ENCODE data around the gene LCN10.

DNA sequence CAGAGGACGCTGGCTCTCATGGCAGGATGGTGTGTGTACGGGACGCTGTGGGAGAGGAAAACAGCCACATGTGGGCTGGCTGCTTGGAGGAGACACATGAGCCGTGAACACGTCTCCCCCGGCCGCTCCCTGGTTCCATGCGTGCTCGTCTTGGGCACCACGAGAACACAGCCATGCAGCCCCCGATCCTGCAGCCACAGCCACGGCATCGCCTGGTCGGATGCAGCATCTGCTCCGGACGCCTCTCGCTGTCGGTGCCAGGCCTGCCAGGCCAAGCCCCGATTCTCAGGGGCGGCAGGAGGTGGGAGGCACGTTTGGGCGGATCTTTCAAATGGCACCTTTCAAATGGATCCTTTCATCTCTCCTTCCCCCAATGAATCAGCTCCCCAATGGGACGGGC, 3.2 kb downstream of the LCN10 start:
- TF ChIP-seq OSR1 (CRISPR knock-in tag; IDR thresholded peaks at IDR 0.05) (no peak), TOX (CRISPR knock-in tag; IDR thresholded peaks at IDR 0.05; ENCODE audit: borderline replicate concordance) (no peak), SNAI2 (CRISPR knock-in tag; IDR thresholded peaks at IDR 0.05) (no peak), CREB5 (CRISPR knock-in tag; IDR thresholded peaks at IDR 0.05; ENCODE audit: low read depth) (no peak), RARB (CRISPR knock-in tag; IDR thresholded peaks at IDR 0.05) (no peak), TCF4 (CRISPR knock-in tag; IDR thresholded peaks at IDR 0.05; ENCODE audit: borderline replicate concordance) (no peak), ZNF70 (CRISPR knock-in tag; IDR thresholded peaks at IDR 0.05) (no peak), BACH2 (CRISPR knock-in tag; IDR thresholded peaks at IDR 0.05; ENCODE audit: borderline replicate concordance) (no peak), ZFP30 (CRISPR knock-in tag; IDR thresholded peaks at IDR 0.05) (no peak)
- TF ChIP-seq, protein P1, sequence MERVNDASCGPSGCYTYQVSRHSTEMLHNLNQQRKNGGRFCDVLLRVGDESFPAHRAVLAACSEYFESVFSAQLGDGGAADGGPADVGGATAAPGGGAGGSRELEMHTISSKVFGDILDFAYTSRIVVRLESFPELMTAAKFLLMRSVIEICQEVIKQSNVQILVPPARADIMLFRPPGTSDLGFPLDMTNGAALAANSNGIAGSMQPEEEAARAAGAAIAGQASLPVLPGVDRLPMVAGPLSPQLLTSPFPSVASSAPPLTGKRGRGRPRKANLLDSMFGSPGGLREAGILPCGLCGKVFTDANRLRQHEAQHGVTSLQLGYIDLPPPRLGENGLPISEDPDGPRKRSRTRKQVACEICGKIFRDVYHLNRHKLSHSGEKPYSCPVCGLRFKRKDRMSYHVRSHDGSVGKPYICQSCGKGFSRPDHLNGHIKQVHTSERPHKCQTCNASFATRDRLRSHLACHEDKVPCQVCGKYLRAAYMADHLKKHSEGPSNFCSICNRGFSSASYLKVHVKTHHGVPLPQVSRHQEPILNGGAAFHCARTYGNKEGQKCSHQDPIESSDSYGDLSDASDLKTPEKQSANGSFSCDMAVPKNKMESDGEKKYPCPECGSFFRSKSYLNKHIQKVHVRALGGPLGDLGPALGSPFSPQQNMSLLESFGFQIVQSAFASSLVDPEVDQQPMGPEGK (CRISPR knock-in tag; IDR thresholded peaks at IDR 0.05; ENCODE audit: borderline replicate concordance): no peak
